Transverse colon (tissue), 4 donors: Measurements from ENCODE around the gene RNF38.

ENCODE experiments used
- EP300 ChIP-seq: sonication (generic); formaldehyde crosslinking; IDR thresholded peaks from one replicate; pipeline ENCODE4 v1.6.1; 2017; ENCODE audit warnings: antibody characterized with exemption, low read depth
- POLR2A ChIP-seq: fragments of 450-650 bp; IDR thresholded peaks from one replicate; pipeline ENCODE4 v1.6.1; 2016; ENCODE audit warnings: antibody characterized with exemption, mild to moderate bottlenecking, moderate library complexity
- POLR2AphosphoS5 ChIP-seq, 3 donors: sonication (generic); formaldehyde crosslinking; IDR thresholded peaks; one replicate each; pipeline ENCODE4 v1.6.1; 2016; ENCODE audit warnings: antibody characterized with exemption in 3 of 3
- TF ChIP-seq, protein P1 (sequence below), 5 experiments: fragments of 200-600 bp in 3 of 5; fragments of 450-650 bp in 2 of 5; sonication (generic) in 3 of 5; IDR thresholded peaks; 1 replicate in 2 of 5; 2 replicates in 3 of 5; pipeline ENCODE4 v1.5.1; 2016 to 2017; ENCODE audit warnings: antibody characterized with exemption in 5 of 5, inconsistent platforms in 3 of 5, mild to moderate bottlenecking in 2 of 5, moderate library complexity in 1 of 5

DNA sequence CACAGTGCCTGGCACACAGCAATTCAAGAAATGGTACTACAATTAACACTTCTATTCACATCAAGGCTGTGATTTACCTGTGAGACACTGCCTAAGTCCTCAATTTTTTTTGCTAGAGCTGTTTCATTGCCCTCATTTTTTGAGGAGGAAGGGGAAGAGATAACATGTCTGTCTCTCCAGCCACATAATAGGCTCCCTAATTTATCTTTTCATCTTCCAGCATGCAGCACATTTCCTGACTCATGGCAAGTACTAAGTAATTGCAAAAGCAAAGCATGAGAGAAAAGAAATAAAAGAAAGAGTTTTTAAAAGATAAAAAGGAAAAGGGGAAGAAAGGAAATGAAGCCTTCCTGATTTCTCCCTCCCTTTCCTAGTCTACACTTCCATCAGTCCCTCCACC is 26.9 kb upstream of the RNF38 start:
- TF ChIP-seq, protein P1, sequence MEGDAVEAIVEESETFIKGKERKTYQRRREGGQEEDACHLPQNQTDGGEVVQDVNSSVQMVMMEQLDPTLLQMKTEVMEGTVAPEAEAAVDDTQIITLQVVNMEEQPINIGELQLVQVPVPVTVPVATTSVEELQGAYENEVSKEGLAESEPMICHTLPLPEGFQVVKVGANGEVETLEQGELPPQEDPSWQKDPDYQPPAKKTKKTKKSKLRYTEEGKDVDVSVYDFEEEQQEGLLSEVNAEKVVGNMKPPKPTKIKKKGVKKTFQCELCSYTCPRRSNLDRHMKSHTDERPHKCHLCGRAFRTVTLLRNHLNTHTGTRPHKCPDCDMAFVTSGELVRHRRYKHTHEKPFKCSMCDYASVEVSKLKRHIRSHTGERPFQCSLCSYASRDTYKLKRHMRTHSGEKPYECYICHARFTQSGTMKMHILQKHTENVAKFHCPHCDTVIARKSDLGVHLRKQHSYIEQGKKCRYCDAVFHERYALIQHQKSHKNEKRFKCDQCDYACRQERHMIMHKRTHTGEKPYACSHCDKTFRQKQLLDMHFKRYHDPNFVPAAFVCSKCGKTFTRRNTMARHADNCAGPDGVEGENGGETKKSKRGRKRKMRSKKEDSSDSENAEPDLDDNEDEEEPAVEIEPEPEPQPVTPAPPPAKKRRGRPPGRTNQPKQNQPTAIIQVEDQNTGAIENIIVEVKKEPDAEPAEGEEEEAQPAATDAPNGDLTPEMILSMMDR (IDR thresholded peaks at IDR 0.05) = no peak
- TF ChIP-seq EP300 (no peak), POLR2A (no peak), POLR2AphosphoS5 (IDR thresholded peaks at IDR 0.05) (no peak)
